ENCODE results near the gene NEFH.

NEFH gene

GRCh38 chr22:29454276-29454675 lies 25.7 kb upstream of the NEFH start:
- TF ChIP-seq, protein P1, sequence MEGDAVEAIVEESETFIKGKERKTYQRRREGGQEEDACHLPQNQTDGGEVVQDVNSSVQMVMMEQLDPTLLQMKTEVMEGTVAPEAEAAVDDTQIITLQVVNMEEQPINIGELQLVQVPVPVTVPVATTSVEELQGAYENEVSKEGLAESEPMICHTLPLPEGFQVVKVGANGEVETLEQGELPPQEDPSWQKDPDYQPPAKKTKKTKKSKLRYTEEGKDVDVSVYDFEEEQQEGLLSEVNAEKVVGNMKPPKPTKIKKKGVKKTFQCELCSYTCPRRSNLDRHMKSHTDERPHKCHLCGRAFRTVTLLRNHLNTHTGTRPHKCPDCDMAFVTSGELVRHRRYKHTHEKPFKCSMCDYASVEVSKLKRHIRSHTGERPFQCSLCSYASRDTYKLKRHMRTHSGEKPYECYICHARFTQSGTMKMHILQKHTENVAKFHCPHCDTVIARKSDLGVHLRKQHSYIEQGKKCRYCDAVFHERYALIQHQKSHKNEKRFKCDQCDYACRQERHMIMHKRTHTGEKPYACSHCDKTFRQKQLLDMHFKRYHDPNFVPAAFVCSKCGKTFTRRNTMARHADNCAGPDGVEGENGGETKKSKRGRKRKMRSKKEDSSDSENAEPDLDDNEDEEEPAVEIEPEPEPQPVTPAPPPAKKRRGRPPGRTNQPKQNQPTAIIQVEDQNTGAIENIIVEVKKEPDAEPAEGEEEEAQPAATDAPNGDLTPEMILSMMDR (IDR thresholded peaks at IDR 0.05; ENCODE audit: insufficient read depth, missing control alignments), result no peak
- no peak for DNase-seq (ENCODE audit: insufficient read length, low spot score)
- FAIRE-seq, result no peak

DNA sequence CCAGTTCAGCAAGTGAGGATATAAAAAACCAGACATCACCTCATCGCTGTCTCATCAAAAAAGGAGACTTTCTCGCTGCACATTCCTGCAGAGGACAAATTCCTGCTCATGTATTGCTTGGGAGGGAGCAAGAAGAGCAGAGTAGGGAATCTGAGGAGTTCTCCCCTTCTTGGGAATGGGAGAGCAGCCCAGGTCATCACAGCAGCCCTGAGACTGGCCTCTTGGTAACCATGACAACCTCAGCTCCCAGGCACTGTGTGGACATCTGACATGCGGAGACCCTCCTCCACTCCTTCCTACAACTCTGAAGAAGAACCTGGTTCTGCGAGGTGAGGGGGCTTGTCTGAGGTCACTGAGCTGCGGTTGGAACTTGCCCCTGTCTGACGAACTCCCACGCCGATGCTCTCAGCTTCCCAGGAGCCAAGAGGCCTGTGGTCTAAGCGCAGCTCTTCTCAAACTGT lies 23.8 kb upstream of the NEFH start:
- FAIRE-seq, result no peak
- TF ChIP-seq, protein P1 (IDR thresholded peaks at IDR 0.05; ENCODE audit: insufficient read depth, missing control alignments), result no peak
- DNase-seq (ENCODE audit: insufficient read length, low spot score), result no peak

- FAIRE-seq, result no peak
- no peak for DNase-seq (ENCODE audit: insufficient read length, low spot score)
- TF ChIP-seq, protein P1 (IDR thresholded peaks at IDR 0.05; ENCODE audit: insufficient read depth, missing control alignments), result no peak
Observed at GRCh38 chr22:29457730-29458129, 22.3 kb upstream of the NEFH start.

DNA sequence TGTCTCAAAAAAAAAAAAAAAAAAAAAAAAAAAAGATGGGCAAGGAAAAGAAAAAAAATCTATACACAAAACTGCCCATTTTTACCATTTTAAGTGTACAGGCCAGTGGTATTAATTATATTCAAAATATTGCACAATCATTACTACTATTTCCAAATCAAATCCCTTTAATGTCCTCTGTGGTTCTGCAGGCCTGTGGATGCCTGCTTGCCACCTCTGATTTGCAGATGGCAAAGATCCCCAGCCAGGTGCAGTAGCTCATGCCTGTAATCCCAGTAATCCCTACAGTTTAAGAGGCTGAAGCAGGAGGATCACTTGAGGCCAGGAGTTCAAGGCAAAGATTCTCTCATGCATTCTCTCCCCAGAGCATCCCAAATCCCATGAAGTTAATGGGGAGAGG lies 21.5 kb upstream of the NEFH start:
- FAIRE-seq (peak; percentile 25), DNase-seq (ENCODE audit: insufficient read length, low spot score) (no peak)
- TF ChIP-seq, protein P1 (IDR thresholded peaks at IDR 0.05; ENCODE audit: insufficient read depth, missing control alignments), result no peak

GRCh38 chr22:29459773-29460172 lies 20.2 kb upstream of the NEFH start:
- FAIRE-seq, result no peak
- no peak for DNase-seq (ENCODE audit: insufficient read length, low spot score)
- TF ChIP-seq, protein P1 (IDR thresholded peaks at IDR 0.05; ENCODE audit: insufficient read depth, missing control alignments), result no peak

- TF ChIP-seq, protein P1 (IDR thresholded peaks at IDR 0.05; ENCODE audit: insufficient read depth, missing control alignments), result no peak
- no peak for FAIRE-seq
- DNase-seq (ENCODE audit: insufficient read length, low spot score), result no peak
Observed at GRCh38 chr22:29461263-29461662, 18.8 kb upstream of the NEFH start.

- no peak for DNase-seq (ENCODE audit: insufficient read length, low spot score)
- FAIRE-seq, result no peak
- TF ChIP-seq, protein P1 (IDR thresholded peaks at IDR 0.05; ENCODE audit: insufficient read depth, missing control alignments), result no peak
Observed at GRCh38 chr22:29463629-29464028, 16.4 kb upstream of the NEFH start.

Data from D721Med (cell line).